PC-3 (cell line): Measurements from ENCODE around the gene COL15A1. TPM values are rescaled to one million over a fixed set of nuclear protein-coding genes. Genes with fewer than 3 reads are reported as not detected.
A peak's percentile ranks its signal among the peaks of the same experiment; 100 is the strongest.

ENCODE experiments used
- ATAC-seq: fragments of 200-7000 bp; cut with Tn5 transposase; 2 replicates; pipeline ENCODE4 v1.9.1; 2020; ENCODE audit warnings: mild to moderate bottlenecking, moderate library complexity
- BruUV-seq: library from RNA; stranded (reverse); fragments of 400-500 nt; replicated peaks from 2 replicates; lab custom pipeline; 2021; lab: Mats Ljungman, UMichigan
- CTCF ChIA-PET: fragments of 300-600 bp; sonication (Branson Sonifier 250); formaldehyde crosslinking; loops from one replicate; lab custom pipeline; 2022; ENCODE audit warnings: antibody characterized with exemption; lab: Charles Lee
- POLR2A ChIA-PET: fragments of 300-600 bp; sonication (Branson Sonifier 250); formaldehyde crosslinking; loops from one replicate; lab custom pipeline; 2022; ENCODE audit warnings: antibody characterized with exemption; ENCODE audit not compliant: unreplicated experiment; lab: Charles Lee
- DNase-seq: peaks from one replicate; pipeline ENCODE4 v3.0.0-alpha.2; 2015
- H2AFZ ChIP-seq: fragments of 300-600 bp; sonication (generic); 2 replicates; pipeline ENCODE4 v1.6.0; 2016; ENCODE audit warnings: antibody characterized with exemption, low read length
- H3F3A ChIP-seq: fragments of 300-600 bp; sonication (generic); one replicate; pipeline ENCODE4 v1.6.0; 2017; ENCODE audit warnings: antibody characterized with exemption, low read length, control low read depth, mild to moderate bottlenecking; ENCODE audit not compliant: unreplicated experiment
- H3K27ac ChIP-seq: fragments of 300-600 bp; sonication (generic); 2 replicates; pipeline ENCODE4 v1.5.1; 2016; ENCODE audit warnings: mild to moderate bottlenecking, low read length
- H3K27me3 ChIP-seq: fragments of 300-600 bp; sonication (generic); 2 replicates; pipeline ENCODE4 v1.6.1; 2016; ENCODE audit warnings: low read length, mixed read lengths
- H3K36me3 ChIP-seq: fragments of 300-600 bp; sonication (generic); 2 replicates; pipeline ENCODE4 v1.6.1; 2016; ENCODE audit warnings: low read depth, mixed run types, low read length, mixed read lengths
- H3K4me1 ChIP-seq: fragments of 300-600 bp; sonication (generic); 2 replicates; pipeline ENCODE4 v1.5.1; 2016; ENCODE audit warnings: low read length; ENCODE audit not compliant: insufficient read depth
- H3K4me2 ChIP-seq: fragments of 300-600 bp; sonication (generic); 2 replicates; pipeline ENCODE4 v1.6.0; 2016; ENCODE audit warnings: low read length
- H3K4me3 ChIP-seq: fragments of 300-600 bp; sonication (generic); 2 replicates; pipeline ENCODE4 v1.5.1; 2016; ENCODE audit warnings: mild to moderate bottlenecking, low read length, mixed read lengths
- H3K79me2 ChIP-seq: fragments of 300-600 bp; sonication (generic); 2 replicates; pipeline ENCODE4 v1.6.1; 2017; ENCODE audit warnings: low read length, mixed read lengths
- H3K9ac ChIP-seq: fragments of 300-600 bp; sonication (generic); 2 replicates; pipeline ENCODE4 v1.6.0; 2016; ENCODE audit warnings: mild to moderate bottlenecking, low read length
- H3K9me2 ChIP-seq: fragments of 300-600 bp; sonication (generic); replicated peaks from 2 replicates; pipeline ENCODE4 v1.6.1; 2016; ENCODE audit warnings: mixed run types, low read length, mixed read lengths
- H3K9me3 ChIP-seq: fragments of 300-600 bp; sonication (generic); 2 replicates; pipeline ENCODE4 v1.6.1; 2016; ENCODE audit warnings: low read length, mixed read lengths
- H4K20me1 ChIP-seq: fragments of 300-600 bp; sonication (generic); 2 replicates; pipeline ENCODE4 v1.6.1; 2016; ENCODE audit warnings: low read length, mixed read lengths
- CTCF ChIP-seq: fragments of 300-600 bp; sonication (generic); conservative IDR thresholded peaks from 2 replicates; pipeline ENCODE4 v1.5.1; 2017; ENCODE audit warnings: antibody characterized with exemption, low read depth, mild to moderate bottlenecking, low read length
- EZH2 ChIP-seq: fragments of 300-600 bp; sonication (generic); IDR thresholded peaks from one replicate; pipeline ENCODE4 v1.6.1; 2017; ENCODE audit warnings: antibody characterized with exemption, mild to moderate bottlenecking, low read length; ENCODE audit not compliant: unreplicated experiment
- EZH2phosphoT487 ChIP-seq: fragments of 300-600 bp; sonication (generic); IDR thresholded peaks from 2 replicates; pipeline ENCODE4 v1.6.1; 2018; ENCODE audit warnings: mild to moderate bottlenecking, antibody characterized with exemption, low read length, borderline replicate concordance
- intact Hi-C: fragments of 100-400 bp; cut with micrococcal nuclease; formaldehyde crosslinking; loops from 2 replicates; pipeline ENCODE4 v1.9.0; 2023
- total RNA-seq: library from RNA; depleted of rRNA; stranded (reverse); fragments of >200 nt; gene quantifications from 2 replicates; pipeline ENCODE4 v1.2.3, GENCODE V29; 2014

Gene COL15A1
- total RNA-seq, 1 experiment from 2014 or later, result 0.04 TPM

DNA sequence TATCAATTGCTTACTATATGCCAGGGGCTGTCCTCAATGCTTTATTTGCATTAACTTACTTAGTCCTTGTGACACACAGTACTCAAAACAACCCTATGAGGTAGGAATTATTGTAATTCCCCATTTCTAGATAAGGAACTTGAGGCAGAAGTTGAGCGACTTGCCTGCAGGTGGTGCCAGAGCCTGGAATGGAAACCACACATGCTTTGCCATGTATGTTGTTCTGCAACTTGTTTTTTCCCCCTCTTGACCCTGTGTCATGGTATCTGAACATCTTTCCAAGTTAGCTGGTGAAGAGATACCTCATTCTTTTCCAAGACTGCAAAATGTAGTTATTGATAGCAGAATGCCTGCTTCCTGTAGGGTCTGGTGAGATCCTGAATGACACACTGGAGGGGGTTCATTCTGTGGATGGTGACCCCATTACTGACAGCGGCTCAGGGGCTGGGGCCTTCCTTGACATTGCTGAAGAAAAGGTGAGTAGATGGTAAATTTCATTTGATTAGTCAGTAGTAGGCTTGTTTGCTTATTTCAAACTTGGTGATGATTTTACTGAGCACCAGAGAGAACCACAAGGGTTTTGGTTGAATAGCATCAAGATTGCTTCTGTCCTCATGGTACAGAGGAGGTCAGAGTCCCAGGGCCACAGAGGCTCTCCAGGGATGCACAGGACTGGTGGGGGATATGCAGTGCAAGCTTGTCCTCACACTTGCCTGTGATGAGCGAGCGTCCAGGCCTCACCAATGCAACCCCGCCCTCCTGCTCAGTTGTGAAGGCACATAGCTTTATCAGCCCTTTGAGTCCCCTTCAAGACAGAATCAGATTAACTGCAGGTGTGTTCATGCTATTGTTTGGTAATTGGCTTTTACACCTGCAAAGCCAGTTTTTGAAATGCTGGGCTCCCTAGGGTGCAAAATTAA lies 57.0 kb downstream of the COL15A1 start:
- intact Hi-C loops, result loop anchor here (1.0 kb wide), 1 partner anchor 140 kb away; no protein-coding TSS in a partner anchor
- no peaks in the 10 kb centered on the region for H3K9me3 ChIP-seq
- no TSS peak for BruUV-seq

DNA sequence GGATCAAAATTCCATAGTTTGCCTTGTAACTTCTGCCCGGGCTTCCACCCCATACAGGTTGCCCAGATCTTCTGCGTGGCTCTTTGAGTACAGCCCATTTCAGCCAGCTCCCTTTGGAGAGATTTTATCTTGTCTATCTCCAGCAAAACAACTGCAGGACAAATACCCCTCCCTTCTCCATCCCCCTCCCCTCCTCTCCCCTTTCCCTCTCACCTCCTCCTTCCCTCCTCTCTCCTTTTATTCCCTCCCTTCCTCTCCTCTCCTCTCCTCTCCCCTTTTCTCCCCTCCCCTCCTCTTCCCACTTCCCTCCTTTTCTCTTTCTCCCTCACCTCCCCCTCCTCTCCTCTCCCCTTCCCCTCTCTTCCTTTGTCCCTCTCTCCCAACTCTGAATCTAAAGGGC lies 58.2 kb downstream of the COL15A1 start:
- Histone ChIP-seq H3K4me3 (no peak overlapping the region), H3K79me2 (no peaks in the 10 kb centered on the region), H3K4me2 (no peak overlapping the region), H3K27me3 (no peaks in the 10 kb centered on the region), H3K9me3 (no peaks in the 10 kb centered on the region), H3K4me1 (no peaks in the 10 kb centered on the region), H4K20me1 (no peaks in the 10 kb centered on the region), H3K9ac (no peak overlapping the region), H3K27ac (no peak overlapping the region), H3K9me2 (no peaks in the 10 kb centered on the region), H2AFZ (no peak overlapping the region), H3K36me3 (no peaks in the 10 kb centered on the region), H3F3A (no peaks in the 10 kb centered on the region)
- ChIA-PET POLR2A (no interaction called here), CTCF (no interaction called here)
- DNase-seq, result no peak
- no TSS peak for BruUV-seq
- ATAC-seq, result no peak
- intact Hi-C loops, result no loop called here
- TF ChIP-seq CTCF, result no peak
- no peak for TF ChIP-seq EZH2phosphoT487
- no peak for TF ChIP-seq EZH2

More for the DNA sequence above, 57.0 kb downstream of the COL15A1 start:
- Histone ChIP-seq H3K27ac (no peak overlapping the region), H3K4me2 (no peak overlapping the region), H3K9ac (no peak overlapping the region), H2AFZ (no peak overlapping the region), H3K79me2 (no peaks in the 10 kb centered on the region), H4K20me1 (no peaks in the 10 kb centered on the region), H3K4me1 (no peaks in the 10 kb centered on the region), H3K27me3 (no peaks in the 10 kb centered on the region), H3F3A (no peaks in the 10 kb centered on the region), H3K9me2 (no peaks in the 10 kb centered on the region), H3K36me3 (no peaks in the 10 kb centered on the region), H3K4me3 (no peak overlapping the region)
- DNase-seq (peak; percentile 68), ATAC-seq (peak; percentile 68)
- TF ChIP-seq CTCF (peak; percentile 76), EZH2phosphoT487 (no peak), EZH2 (no peak)
- ChIA-PET CTCF (no interaction called here), POLR2A (no interaction called here)

- Histone ChIP-seq H3K9ac (no peak overlapping the region), H3K4me2 (no peak overlapping the region), H3F3A (no peaks in the 10 kb centered on the region), H2AFZ (no peak overlapping the region), H3K27me3 (no peaks in the 10 kb centered on the region), H3K4me1 (no peaks in the 10 kb centered on the region), H3K27ac (no peak overlapping the region), H3K4me3 (no peak overlapping the region), H3K36me3 (no peaks in the 10 kb centered on the region), H3K79me2 (no peaks in the 10 kb centered on the region), H3K9me3 (no peaks in the 10 kb centered on the region), H4K20me1 (no peaks in the 10 kb centered on the region), H3K9me2 (no peaks in the 10 kb centered on the region)
- TF ChIP-seq EZH2phosphoT487, result no peak
- no peak for TF ChIP-seq CTCF
- TF ChIP-seq EZH2, result no peak
- ChIA-PET CTCF (no interaction called here), POLR2A (no interaction called here)
- ATAC-seq (no peak), DNase-seq (no peak)
- intact Hi-C loops, result no loop called here
- BruUV-seq, result no TSS peak
Measured at GRCh38 chr9:99002706-99003105, 59.0 kb downstream of the COL15A1 start.
